Activated naive CD8-positive, alpha-beta T cell treated with anti-CD3 and anti-CD28 coated beads, Interleukin-2, amount 50 U/mL, for 24 hours (primary cell): ENCODE measurements around the gene URB2.
"Not testable (repeated sequence)": the region's sequence is repeated elsewhere in the genome, so short reads cannot be mapped to it uniquely, and the experiment has no call there.

Source experiments
- ATAC-seq: fragments of 150-1000 bp; cut with Tn5 transposase; one replicate; pipeline ENCODE4 v1.10.0; 2021
- DNase-seq: peaks from one replicate; pipeline ENCODE4 v3.0.0; 2021
- H3K27ac Mint-ChIP-seq: one replicate; pipeline ENCODE4 v1.8.0; 2021; ENCODE audit warnings: mild to moderate bottlenecking, mixed read lengths
- H3K27me3 Mint-ChIP-seq: one replicate; pipeline ENCODE4 v1.8.0; 2021; ENCODE audit warnings: mixed read lengths
- H3K36me3 Mint-ChIP-seq: one replicate; pipeline ENCODE4 v1.8.0; 2021; ENCODE audit warnings: low read depth, mixed read lengths
- H3K4me1 Mint-ChIP-seq: one replicate; pipeline ENCODE4 v1.8.0; 2021; ENCODE audit warnings: mixed read lengths
- H3K4me3 Mint-ChIP-seq: one replicate; pipeline ENCODE4 v1.8.0; 2021; ENCODE audit warnings: mild to moderate bottlenecking, moderate library complexity, mixed read lengths
- H3K9me3 Mint-ChIP-seq: one replicate; pipeline ENCODE4 v1.8.0; 2021; ENCODE audit warnings: mixed read lengths

Gene URB2

GRCh38 chr1:229625915-229626831, at the start of gene URB2, which contains the start of gene TAF5L:
Gene URB2 (plus strand): TSS chr1:229626247. CDS start chr1:229627634, 1,387 bp downstream.
Gene TAF5L (minus strand): TSS chr1:229626122. CDS start chr1:229614482, 11,640 bp downstream.
- Mint-ChIP-seq H3K27me3 (no peaks in the 10 kb centered on the region), H3K27ac (peak within 1 kb of the TSS; percentile 92), H3K4me1 (peaks cover 67% of the 10 kb centered on the region), H3K4me3 (peak within 1 kb of the TSS; percentile 96), H3K36me3 (peaks cover 34% of the 10 kb centered on the region), H3K9me3 (no peaks in the 10 kb centered on the region)
- ATAC-seq (peak; percentile 95), DNase-seq (peak; percentile 86)

- peak overlapping the region; percentile 5 for H3K4me3 Mint-ChIP-seq
- H3K9me3 Mint-ChIP-seq, result no peaks in the 10 kb centered on the region
- ATAC-seq, result no peak
- H3K36me3 Mint-ChIP-seq, result no peaks in the 10 kb centered on the region
- H3K4me1 Mint-ChIP-seq, result peaks cover 3% of the 10 kb centered on the region
- peaks cover 4% of the 10 kb centered on the region for H3K27me3 Mint-ChIP-seq
- DNase-seq, result no peak
- H3K27ac Mint-ChIP-seq, result no peak overlapping the region
Observed at GRCh38 chr1:229578168-229579058, 47.6 kb upstream of the URB2 start.

GRCh38 chr1:229579059-229579673, 46.9 kb upstream of the URB2 start:
- DNase-seq, result no peak
- H3K27ac Mint-ChIP-seq, result no peak overlapping the region

GRCh38 chr1:229581485-229581884, 44.6 kb upstream of the URB2 start:
- Mint-ChIP-seq H3K4me1 (peaks cover 3% of the 10 kb centered on the region), H3K27ac (no peak overlapping the region)
- no peak for ATAC-seq

More at GRCh38 chr1:229579059-229579673, 46.9 kb upstream of the URB2 start:
- peak; percentile 20 for ATAC-seq
- H3K9me3 Mint-ChIP-seq, result no peaks in the 10 kb centered on the region
- H3K27me3 Mint-ChIP-seq, result peaks cover 4% of the 10 kb centered on the region
- H3K4me3 Mint-ChIP-seq, result peak overlapping the region; percentile 5
- H3K4me1 Mint-ChIP-seq, result peaks cover 3% of the 10 kb centered on the region
- H3K36me3 Mint-ChIP-seq, result no peaks in the 10 kb centered on the region

GRCh38 chr1:229582011-229582694, 43.9 kb upstream of the URB2 start:
- no peaks in the 10 kb centered on the region for H3K9me3 Mint-ChIP-seq
- no peaks in the 10 kb centered on the region for H3K36me3 Mint-ChIP-seq
- ATAC-seq, result no peak
- H3K27ac Mint-ChIP-seq, result no peak overlapping the region
- peaks cover 4% of the 10 kb centered on the region for H3K27me3 Mint-ChIP-seq
- no peak for DNase-seq
- H3K4me1 Mint-ChIP-seq, result peaks cover 3% of the 10 kb centered on the region
- H3K4me3 Mint-ChIP-seq, result no peak overlapping the region

More at GRCh38 chr1:229581485-229581884, 44.6 kb upstream of the URB2 start:
- Mint-ChIP-seq H3K4me3 (no peak overlapping the region), H3K9me3 (no peaks in the 10 kb centered on the region), H3K27me3 (peaks cover 4% of the 10 kb centered on the region), H3K36me3 (no peaks in the 10 kb centered on the region)
- no peak for DNase-seq

- no peak for DNase-seq
- H3K4me1 Mint-ChIP-seq, result peaks cover 3% of the 10 kb centered on the region
- H3K27ac Mint-ChIP-seq, result no peak overlapping the region
- no peak overlapping the region for H3K4me3 Mint-ChIP-seq
- no peak for ATAC-seq
- H3K9me3 Mint-ChIP-seq, result no peaks in the 10 kb centered on the region
- no peaks in the 10 kb centered on the region for H3K36me3 Mint-ChIP-seq
- peaks cover 3% of the 10 kb centered on the region for H3K27me3 Mint-ChIP-seq
Observed at GRCh38 chr1:229582715-229583114, 43.3 kb upstream of the URB2 start.

- no peaks in the 10 kb centered on the region for H3K4me1 Mint-ChIP-seq
- ATAC-seq (no peak), DNase-seq (no peak)
- H3K9me3 Mint-ChIP-seq, result no peaks in the 10 kb centered on the region
- H3K4me3 Mint-ChIP-seq, result no peak overlapping the region
- H3K27ac Mint-ChIP-seq, result no peak overlapping the region
- H3K36me3 Mint-ChIP-seq, result no peaks in the 10 kb centered on the region
- no peaks in the 10 kb centered on the region for H3K27me3 Mint-ChIP-seq
Observed at GRCh38 chr1:229585338-229585737, 40.7 kb upstream of the URB2 start.

GRCh38 chr1:229590119-229590518, 35.9 kb upstream of the URB2 start:
- ATAC-seq (no peak), DNase-seq (no peak)
- no peaks in the 10 kb centered on the region for H3K9me3 Mint-ChIP-seq
- peaks cover 19% of the 10 kb centered on the region for H3K36me3 Mint-ChIP-seq
- no peaks in the 10 kb centered on the region for H3K4me1 Mint-ChIP-seq
- no peak overlapping the region for H3K27ac Mint-ChIP-seq
- no peak overlapping the region for H3K4me3 Mint-ChIP-seq
- H3K27me3 Mint-ChIP-seq, result no peaks in the 10 kb centered on the region

GRCh38 chr1:229593800-229594199, 32.2 kb upstream of the URB2 start:
- H3K9me3 Mint-ChIP-seq, result no peaks in the 10 kb centered on the region
- H3K36me3 Mint-ChIP-seq, result peaks cover 30% of the 10 kb centered on the region
- H3K4me3 Mint-ChIP-seq, result no peak overlapping the region
- ATAC-seq (no peak), DNase-seq (no peak)
- H3K4me1 Mint-ChIP-seq, result peaks cover 12% of the 10 kb centered on the region
- no peaks in the 10 kb centered on the region for H3K27me3 Mint-ChIP-seq
- H3K27ac Mint-ChIP-seq, result no peak overlapping the region

GRCh38 chr1:229594227-229595008, 31.6 kb upstream of the URB2 start:
- H3K4me3 Mint-ChIP-seq, result no peak overlapping the region
- ATAC-seq (no peak), DNase-seq (no peak)
- peaks cover 30% of the 10 kb centered on the region for H3K36me3 Mint-ChIP-seq
- H3K9me3 Mint-ChIP-seq, result no peaks in the 10 kb centered on the region
- no peak overlapping the region for H3K27ac Mint-ChIP-seq
- peaks cover 12% of the 10 kb centered on the region for H3K4me1 Mint-ChIP-seq
- no peaks in the 10 kb centered on the region for H3K27me3 Mint-ChIP-seq

GRCh38 chr1:229595876-229596275, 30.2 kb upstream of the URB2 start:
- H3K36me3 Mint-ChIP-seq, result peaks cover 35% of the 10 kb centered on the region
- not testable (repeated sequence) for H3K4me3 Mint-ChIP-seq, DNase-seq, ATAC-seq, H3K9me3 Mint-ChIP-seq, H3K27me3 Mint-ChIP-seq, H3K27ac Mint-ChIP-seq
- H3K4me1 Mint-ChIP-seq, result peaks cover 18% of the 10 kb centered on the region

GRCh38 chr1:229596925-229597699, 28.9 kb upstream of the URB2 start:
- H3K4me3 Mint-ChIP-seq, result no peak overlapping the region
- no peaks in the 10 kb centered on the region for H3K9me3 Mint-ChIP-seq
- peak overlapping the region; percentile 24 for H3K27ac Mint-ChIP-seq
- ATAC-seq (no peak), DNase-seq (no peak)
- H3K36me3 Mint-ChIP-seq, result peaks cover 46% of the 10 kb centered on the region
- peaks cover 18% of the 10 kb centered on the region for H3K4me1 Mint-ChIP-seq
- no peaks in the 10 kb centered on the region for H3K27me3 Mint-ChIP-seq

GRCh38 chr1:229597877-229598276, 28.2 kb upstream of the URB2 start:
- no peak overlapping the region for H3K4me3 Mint-ChIP-seq
- no peaks in the 10 kb centered on the region for H3K9me3 Mint-ChIP-seq
- H3K36me3 Mint-ChIP-seq, result peaks cover 52% of the 10 kb centered on the region
- no peaks in the 10 kb centered on the region for H3K27me3 Mint-ChIP-seq
- peaks cover 18% of the 10 kb centered on the region for H3K4me1 Mint-ChIP-seq
- ATAC-seq (no peak), DNase-seq (no peak)
- H3K27ac Mint-ChIP-seq, result no peak overlapping the region
